Right lobe of liver (tissue), 6 donors: ENCODE results near the gene IGSF11. TPM values are rescaled to one million over a fixed set of nuclear protein-coding genes. Genes with fewer than 3 reads are reported as not detected.

ENCODE experiments used
- ATAC-seq, 4 donors: fragments of 200-7000 bp; cut with Tn5 transposase; one replicate each; pipeline ENCODE4 v1.9.1; 2020; ENCODE audit warnings: mild to moderate bottlenecking in 4 of 4, moderate library complexity in 4 of 4
- DNase-seq, 3 donors: peaks; one replicate each; pipeline ENCODE4 v3.0.0-alpha.2; 2020
- H3K27ac ChIP-seq, 3 donors: fragments of 200-600 bp; one replicate each; pipeline ENCODE4 v1.8.0; 2022
- H3K27me3 ChIP-seq, 2 donors: fragments of 200-600 bp; one replicate each; pipeline ENCODE4 v1.8.0; 2022
- H3K36me3 ChIP-seq, 4 donors: fragments of 200-600 bp; sonication (generic) in 1 of 4; one replicate each; pipeline versions ENCODE4 v1.5.1 to v1.8.0; 2017 to 2022; ENCODE audit warnings: control low read depth in 1 of 4
- H3K4me1 ChIP-seq, 4 donors: fragments of 200-600 bp; sonication (generic) in 1 of 4; one replicate each; pipeline versions ENCODE4 v1.5.1 to v1.8.0; 2017 to 2022; ENCODE audit warnings: control low read depth in 1 of 4
- H3K4me3 ChIP-seq, 3 donors: fragments of 200-600 bp; one replicate each; pipeline ENCODE4 v1.8.0; 2022
- H3K9me3 ChIP-seq, 4 donors: fragments of 200-600 bp; sonication (generic) in 1 of 4; one replicate each; pipeline versions ENCODE4 v1.5.1 to v1.8.0; 2017 to 2022; ENCODE audit warnings: control low read depth in 1 of 4
- POLR2A ChIP-seq: fragments of 450-650 bp; IDR thresholded peaks from one replicate; pipeline ENCODE4 v1.6.1; 2017; ENCODE audit warnings: antibody characterized with exemption, mild to moderate bottlenecking
- WGBS: methylation state at CpG from one replicate; pipeline ENCODE4 v1.1.6; 2018; ENCODE audit warnings: low coverage, low lambda C conversion rate; ENCODE audit not compliant: insufficient coverage; ENCODE audit errors: missing lambda C conversion rate; 5-methylcytosine and 5-hydroxymethylcytosine counted together
- intact Hi-C, 2 donors: fragments of 100-400 bp; cut with DNase I; formaldehyde crosslinking; loops; one replicate each; pipeline versions ENCODE4 v1.11.2 to v1.14.1; 2022
- total RNA-seq, 6 experiments: library from RNA; depleted of rRNA in 2 of 6; stranded (reverse); fragments of >200 nt in 2 of 6; fragmentation: NEBNext Ultra II Directional in 3 of 6; extraction: Animal tissue kit (Norgen Biotek cat#: 25700) in 3 of 6; gene quantifications; one replicate each; pipeline versions ENCODE4 v1.1.0 to v1.2.4, GENCODE V29; 2016 to 2023
- TF ChIP-seq, protein P1 (sequence below), 4 donors: fragments of 200-600 bp in 3 of 4; fragments of 450-650 bp in 1 of 4; IDR thresholded peaks; one replicate each; pipeline versions ENCODE4 v1.5.1 to v1.8.0; 2016 to 2022; ENCODE audit warnings: antibody characterized with exemption in 4 of 4, mild to moderate bottlenecking in 2 of 4
- donor health status: DM: no; HTN: yes; CAD: no.
- donor health status: DM: no; HTN: no; CAD: no.
- donor health status: DM: no; HTN: no; CAD: no.
- donor health status: DM: no; HTN: yes; CAD: no.
- donor health status: DM: no; HTN: yes; CAD: no.

Gene IGSF11
- total RNA-seq, 6 experiments from 2014 or later: not detected

DNA sequence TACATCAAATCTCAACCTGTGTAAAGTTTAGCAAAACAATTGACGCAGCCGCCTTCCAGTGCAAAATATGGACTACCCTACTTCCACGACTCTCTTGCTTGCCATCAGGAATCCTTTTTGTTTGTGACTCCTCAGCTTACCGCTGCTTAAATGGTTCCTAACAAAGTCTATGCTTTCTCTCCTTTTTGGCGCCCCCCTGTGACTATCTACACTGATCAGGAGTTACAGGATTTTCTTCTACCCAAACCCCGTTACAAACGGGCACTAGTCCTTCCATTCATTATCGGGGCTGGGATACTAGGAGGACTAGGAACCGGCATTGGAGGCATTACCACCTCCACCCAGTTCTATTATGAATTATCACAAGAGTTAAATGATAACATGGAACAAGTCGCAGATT lies 184.0 kb downstream of the IGSF11 start:
- ATAC-seq (no peak), DNase-seq (no peak)
- H3K4me1 ChIP-seq: no peaks in the 10 kb centered on the region
- WGBS: 71% methylated on average over 10 of the region's 10 CpGs
- TF ChIP-seq, protein P1, sequence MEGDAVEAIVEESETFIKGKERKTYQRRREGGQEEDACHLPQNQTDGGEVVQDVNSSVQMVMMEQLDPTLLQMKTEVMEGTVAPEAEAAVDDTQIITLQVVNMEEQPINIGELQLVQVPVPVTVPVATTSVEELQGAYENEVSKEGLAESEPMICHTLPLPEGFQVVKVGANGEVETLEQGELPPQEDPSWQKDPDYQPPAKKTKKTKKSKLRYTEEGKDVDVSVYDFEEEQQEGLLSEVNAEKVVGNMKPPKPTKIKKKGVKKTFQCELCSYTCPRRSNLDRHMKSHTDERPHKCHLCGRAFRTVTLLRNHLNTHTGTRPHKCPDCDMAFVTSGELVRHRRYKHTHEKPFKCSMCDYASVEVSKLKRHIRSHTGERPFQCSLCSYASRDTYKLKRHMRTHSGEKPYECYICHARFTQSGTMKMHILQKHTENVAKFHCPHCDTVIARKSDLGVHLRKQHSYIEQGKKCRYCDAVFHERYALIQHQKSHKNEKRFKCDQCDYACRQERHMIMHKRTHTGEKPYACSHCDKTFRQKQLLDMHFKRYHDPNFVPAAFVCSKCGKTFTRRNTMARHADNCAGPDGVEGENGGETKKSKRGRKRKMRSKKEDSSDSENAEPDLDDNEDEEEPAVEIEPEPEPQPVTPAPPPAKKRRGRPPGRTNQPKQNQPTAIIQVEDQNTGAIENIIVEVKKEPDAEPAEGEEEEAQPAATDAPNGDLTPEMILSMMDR (IDR thresholded peaks at IDR 0.05): no peak
- TF ChIP-seq POLR2A: no peak
- H3K9me3 ChIP-seq: no peaks in the 10 kb centered on the region
- no peak overlapping the region for H3K27ac ChIP-seq
- H3K27me3 ChIP-seq: no peaks in the 10 kb centered on the region
- intact Hi-C loops: no loop called here
- no peak overlapping the region for H3K4me3 ChIP-seq
- H3K36me3 ChIP-seq: no peaks in the 10 kb centered on the region

Other genes with a start within 250 kb of the IGSF11 start
- gene TEX55, start 111.3 kb upstream of the IGSF11 start, total RNA-seq: not detected
- under 1 TPM in 1 of 6 experiments, not detected in 5; 0.20 TPM for gene UPK1B, start 138.8 kb upstream of the IGSF11 start, total RNA-seq
- 10 to 100 TPM in 2 of 6 experiments, 1 to 10 TPM in 4; 7.8 to 10.9 (median 8.9) TPM for gene B4GALT4, start 206.0 kb upstream of the IGSF11 start, total RNA-seq